Measurements from ENCODE around the gene PCDHB14. TPM values are rescaled to one million over a fixed set of nuclear protein-coding genes. Genes with fewer than 3 reads are reported as not detected.

The PCDHB14 gene
- total RNA-seq, 1 donor from 2014 or later = 3.0 TPM

DNA sequence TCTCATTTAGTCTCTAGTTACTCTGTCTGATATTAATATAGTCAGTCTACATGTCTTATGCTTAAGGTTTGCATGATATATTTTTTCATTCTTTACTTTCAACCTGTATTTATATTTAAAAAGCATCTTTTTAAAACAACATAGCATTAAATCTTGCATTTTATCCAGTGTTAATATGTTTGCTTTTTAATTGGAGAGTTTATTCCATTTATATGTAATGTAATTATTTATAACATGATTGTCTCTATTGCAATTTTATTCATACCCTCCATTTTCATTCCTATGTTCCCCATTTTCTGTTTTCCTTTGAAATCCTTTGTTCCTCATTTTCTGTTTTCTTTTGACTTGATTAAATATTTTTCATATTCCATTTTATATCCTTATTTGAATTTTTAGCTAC lies 35.3 kb downstream of the PCDHB14 start:
- H3K27ac ChIP-seq = no peak overlapping the region
- no peak for DNase-seq
- H3K27me3 ChIP-seq = no peaks in the 10 kb centered on the region
- H3K36me3 ChIP-seq = no peaks in the 10 kb centered on the region
- H3K4me1 ChIP-seq = no peaks in the 10 kb centered on the region
- ATAC-seq = no peak
- no peak overlapping the region for H3K4me3 ChIP-seq
- peaks cover 98% of the 10 kb centered on the region for H3K9me3 ChIP-seq
- TF ChIP-seq, protein P1, sequence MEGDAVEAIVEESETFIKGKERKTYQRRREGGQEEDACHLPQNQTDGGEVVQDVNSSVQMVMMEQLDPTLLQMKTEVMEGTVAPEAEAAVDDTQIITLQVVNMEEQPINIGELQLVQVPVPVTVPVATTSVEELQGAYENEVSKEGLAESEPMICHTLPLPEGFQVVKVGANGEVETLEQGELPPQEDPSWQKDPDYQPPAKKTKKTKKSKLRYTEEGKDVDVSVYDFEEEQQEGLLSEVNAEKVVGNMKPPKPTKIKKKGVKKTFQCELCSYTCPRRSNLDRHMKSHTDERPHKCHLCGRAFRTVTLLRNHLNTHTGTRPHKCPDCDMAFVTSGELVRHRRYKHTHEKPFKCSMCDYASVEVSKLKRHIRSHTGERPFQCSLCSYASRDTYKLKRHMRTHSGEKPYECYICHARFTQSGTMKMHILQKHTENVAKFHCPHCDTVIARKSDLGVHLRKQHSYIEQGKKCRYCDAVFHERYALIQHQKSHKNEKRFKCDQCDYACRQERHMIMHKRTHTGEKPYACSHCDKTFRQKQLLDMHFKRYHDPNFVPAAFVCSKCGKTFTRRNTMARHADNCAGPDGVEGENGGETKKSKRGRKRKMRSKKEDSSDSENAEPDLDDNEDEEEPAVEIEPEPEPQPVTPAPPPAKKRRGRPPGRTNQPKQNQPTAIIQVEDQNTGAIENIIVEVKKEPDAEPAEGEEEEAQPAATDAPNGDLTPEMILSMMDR (IDR thresholded peaks at IDR 0.05) = no peak
- intact Hi-C loops (cut with DNase I) = no loop called here

DNA sequence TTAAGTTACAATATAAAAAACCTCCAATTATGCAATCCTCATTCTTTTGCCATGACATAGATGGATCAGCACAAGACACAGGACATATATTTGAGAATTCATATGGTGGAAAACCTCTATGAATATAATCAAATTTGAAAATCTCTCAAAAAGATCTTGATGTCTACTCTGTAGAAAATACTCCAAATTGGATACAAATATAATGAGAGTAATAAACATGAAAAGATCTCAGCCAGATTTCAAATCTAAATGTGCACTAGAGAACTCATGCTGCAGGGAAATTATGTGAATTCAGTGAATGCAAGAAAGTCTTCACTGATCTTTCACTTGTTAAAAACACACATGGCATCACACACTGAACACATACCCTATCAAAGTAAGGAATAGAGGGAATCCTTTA lies 35.8 kb downstream of the PCDHB14 start:
- H3K4me3 ChIP-seq = no peak overlapping the region
- peaks cover 98% of the 10 kb centered on the region for H3K9me3 ChIP-seq
- H3K36me3 ChIP-seq = no peaks in the 10 kb centered on the region
- H3K27ac ChIP-seq = no peak overlapping the region
- TF ChIP-seq, protein P1 (IDR thresholded peaks at IDR 0.05) = no peak
- H3K27me3 ChIP-seq = no peaks in the 10 kb centered on the region
- DNase-seq = no peak
- intact Hi-C loops (cut with DNase I) = no loop called here
- no peak for ATAC-seq
- no peaks in the 10 kb centered on the region for H3K4me1 ChIP-seq

DNA sequence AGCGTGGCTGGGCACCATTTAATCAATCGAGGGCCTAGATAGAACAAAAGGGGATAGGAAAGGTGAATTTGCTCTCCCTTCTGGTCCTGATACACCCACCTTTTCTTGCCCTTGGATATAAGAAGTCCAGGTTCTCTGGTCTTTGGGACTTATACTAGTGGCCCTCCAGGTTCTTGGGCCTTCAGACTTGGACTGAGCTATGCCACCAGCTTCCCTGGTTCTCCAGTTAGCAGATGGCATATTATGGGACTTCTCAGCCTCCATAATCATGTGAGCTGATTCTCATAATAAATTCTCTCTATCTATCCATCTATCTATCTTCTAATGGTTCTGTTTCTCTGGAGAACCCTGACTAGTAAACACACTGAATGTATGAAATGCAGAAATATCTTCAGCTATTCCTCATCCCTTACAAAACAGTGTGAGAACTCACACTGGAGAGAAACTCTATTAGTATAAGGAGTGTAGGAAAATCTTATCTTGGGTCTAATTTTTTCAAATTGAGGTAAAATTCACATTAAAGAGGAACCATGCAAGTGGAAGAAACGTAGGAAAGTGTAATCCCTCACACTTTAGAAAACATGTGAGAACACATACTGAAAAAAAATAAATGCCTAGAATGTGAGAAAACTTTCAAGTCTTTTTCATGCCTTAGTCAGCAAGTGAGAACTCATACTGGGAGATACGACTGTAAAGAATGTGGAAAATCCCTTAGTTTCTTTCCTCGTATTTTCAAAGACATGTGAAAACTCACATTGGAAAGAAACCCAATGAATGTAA lies 37.5 kb downstream of the PCDHB14 start:
- H3K27ac ChIP-seq = no peak overlapping the region
- TF ChIP-seq, protein P1 (IDR thresholded peaks at IDR 0.05) = no peak
- intact Hi-C loops (cut with DNase I) = no loop called here
- ATAC-seq (no peak), DNase-seq (no peak)
- H3K9me3 ChIP-seq = peaks cover 100% of the 10 kb centered on the region
- no peaks in the 10 kb centered on the region for H3K27me3 ChIP-seq
- H3K4me1 ChIP-seq = no peaks in the 10 kb centered on the region
- no peaks in the 10 kb centered on the region for H3K36me3 ChIP-seq
- H3K4me3 ChIP-seq = no peak overlapping the region

DNA sequence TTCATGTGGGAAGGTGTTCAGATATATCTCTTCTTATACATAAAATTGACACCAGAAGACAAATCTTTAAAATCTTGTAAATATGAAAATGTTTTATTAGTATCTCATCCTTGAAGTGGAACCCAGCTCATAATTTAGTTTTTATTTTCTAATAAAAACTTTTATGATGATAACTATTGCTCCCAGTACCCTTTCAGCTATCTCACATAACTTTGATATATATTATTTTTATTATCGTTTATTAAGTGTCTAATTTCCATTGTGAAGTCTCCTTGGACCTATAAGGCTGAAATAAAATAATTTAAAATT lies 38.0 kb downstream of the PCDHB14 start:
- H3K9me3 ChIP-seq = peaks cover 100% of the 10 kb centered on the region
- DNase-seq = no peak

DNA sequence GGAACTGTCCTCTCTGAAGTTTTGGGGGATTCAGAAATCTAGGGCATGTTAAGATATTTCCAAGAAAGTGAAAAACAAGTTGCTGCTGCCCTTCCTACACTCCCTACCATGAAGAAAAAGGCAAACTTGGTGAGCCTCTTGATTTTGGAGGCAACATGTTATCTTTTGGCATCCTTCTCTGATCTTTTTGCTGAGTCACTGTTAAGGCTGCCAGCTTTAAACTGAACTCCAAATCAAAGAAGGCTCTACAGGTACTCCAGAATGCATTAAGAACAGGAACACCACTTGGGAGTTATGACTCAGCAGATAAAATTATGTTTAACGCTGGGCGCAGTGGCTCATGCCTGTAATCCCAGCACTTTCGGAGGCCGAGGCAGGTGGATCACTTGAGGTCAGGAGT lies 46.1 kb downstream of the PCDHB14 start:
- Histone ChIP-seq H3K4me1 (no peaks in the 10 kb centered on the region), H3K4me3 (no peak overlapping the region), H3K9me3 (peaks cover 95% of the 10 kb centered on the region), H3K27me3 (no peaks in the 10 kb centered on the region), H3K27ac (no peak overlapping the region), H3K36me3 (no peaks in the 10 kb centered on the region)
- ATAC-seq = no peak
- DNase-seq = no peak
- intact Hi-C loops (cut with DNase I) = no loop called here
- TF ChIP-seq, protein P1 (IDR thresholded peaks at IDR 0.05) = no peak

More for the DNA sequence above, 38.0 kb downstream of the PCDHB14 start:
- ATAC-seq = no peak
- Histone ChIP-seq H3K27ac (no peak overlapping the region), H3K4me1 (no peaks in the 10 kb centered on the region), H3K36me3 (no peaks in the 10 kb centered on the region), H3K27me3 (no peaks in the 10 kb centered on the region), H3K4me3 (no peak overlapping the region)
- intact Hi-C loops (cut with DNase I) = no loop called here
- TF ChIP-seq, protein P1 (IDR thresholded peaks at IDR 0.05) = no peak

DNA sequence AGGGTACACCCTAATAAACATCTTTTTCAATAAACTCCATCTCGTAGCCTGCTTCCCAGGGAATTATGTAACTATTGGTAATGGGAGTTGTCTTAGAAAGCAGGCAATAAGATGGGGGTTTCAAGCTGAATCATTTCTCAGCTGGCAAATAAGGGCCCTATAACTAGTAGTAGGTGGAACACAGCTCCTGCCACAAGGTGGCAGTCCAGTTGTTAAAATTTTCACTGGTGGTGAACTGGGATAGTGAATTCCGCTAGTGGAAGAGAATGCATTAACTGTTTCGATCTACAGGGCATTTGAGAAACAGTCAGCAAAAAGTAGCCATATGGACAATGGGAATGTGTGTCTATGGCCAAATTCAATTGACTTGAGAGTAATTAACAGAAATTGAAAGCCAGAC lies 49.8 kb downstream of the PCDHB14 start:
- Histone ChIP-seq H3K4me3 (no peak overlapping the region), H3K9me3 (peaks cover 58% of the 10 kb centered on the region), H3K4me1 (no peaks in the 10 kb centered on the region), H3K27me3 (no peaks in the 10 kb centered on the region), H3K27ac (no peak overlapping the region), H3K36me3 (no peaks in the 10 kb centered on the region)
- intact Hi-C loops (cut with DNase I) = no loop called here
- DNase-seq = no peak
- TF ChIP-seq, protein P1 (IDR thresholded peaks at IDR 0.05) = no peak
- ATAC-seq = no peak

Data from upper lobe of right lung (tissue), 1 donor.